ENCODE results near the gene KPNA3.

DNA sequence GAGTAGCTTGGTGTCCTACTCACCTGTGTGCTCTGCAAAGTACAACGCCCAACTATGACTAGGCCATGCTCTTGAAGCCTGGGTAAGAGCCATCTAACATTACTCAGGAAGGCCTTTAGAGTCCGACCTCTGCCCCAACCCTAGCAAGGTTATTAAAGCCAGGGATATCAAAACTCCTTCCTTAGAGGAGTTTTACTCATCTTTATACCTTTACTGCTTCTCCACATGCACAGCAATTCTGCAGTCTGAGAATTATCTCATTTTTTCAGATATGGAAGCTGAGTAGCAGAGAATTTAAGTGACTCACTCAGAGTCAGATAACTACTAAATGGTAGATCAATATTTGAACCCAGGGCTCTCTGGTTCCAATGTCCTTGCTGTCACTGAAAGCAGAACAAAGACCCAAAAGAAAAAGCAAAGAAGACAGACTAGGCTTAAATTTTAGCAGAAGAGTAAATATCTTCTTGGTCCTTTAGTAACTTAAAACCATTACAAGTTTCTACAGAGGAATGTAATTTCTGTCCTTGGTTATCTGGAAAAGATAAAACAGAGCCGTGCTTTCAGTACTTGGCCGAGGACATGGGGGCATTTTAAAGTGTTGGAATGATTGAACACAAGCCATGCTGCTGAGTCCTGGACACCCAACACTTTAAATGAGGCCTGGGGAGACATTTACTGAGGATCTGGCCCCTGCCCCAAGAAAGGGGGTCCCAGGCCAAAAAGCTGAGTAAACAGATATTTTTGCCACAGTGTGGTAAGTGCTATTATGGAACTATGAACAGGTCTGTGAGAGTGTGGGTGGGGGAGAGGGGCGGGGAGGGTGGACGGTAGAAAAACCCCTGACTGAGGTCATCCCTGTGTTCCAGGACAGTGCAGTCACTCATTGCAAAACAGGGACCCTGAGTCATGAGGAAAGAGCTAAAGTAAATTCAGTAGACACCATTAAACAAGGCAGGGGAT is 18.4 kb upstream of the KPNA3 start:
- TF ChIP-seq, protein P1, sequence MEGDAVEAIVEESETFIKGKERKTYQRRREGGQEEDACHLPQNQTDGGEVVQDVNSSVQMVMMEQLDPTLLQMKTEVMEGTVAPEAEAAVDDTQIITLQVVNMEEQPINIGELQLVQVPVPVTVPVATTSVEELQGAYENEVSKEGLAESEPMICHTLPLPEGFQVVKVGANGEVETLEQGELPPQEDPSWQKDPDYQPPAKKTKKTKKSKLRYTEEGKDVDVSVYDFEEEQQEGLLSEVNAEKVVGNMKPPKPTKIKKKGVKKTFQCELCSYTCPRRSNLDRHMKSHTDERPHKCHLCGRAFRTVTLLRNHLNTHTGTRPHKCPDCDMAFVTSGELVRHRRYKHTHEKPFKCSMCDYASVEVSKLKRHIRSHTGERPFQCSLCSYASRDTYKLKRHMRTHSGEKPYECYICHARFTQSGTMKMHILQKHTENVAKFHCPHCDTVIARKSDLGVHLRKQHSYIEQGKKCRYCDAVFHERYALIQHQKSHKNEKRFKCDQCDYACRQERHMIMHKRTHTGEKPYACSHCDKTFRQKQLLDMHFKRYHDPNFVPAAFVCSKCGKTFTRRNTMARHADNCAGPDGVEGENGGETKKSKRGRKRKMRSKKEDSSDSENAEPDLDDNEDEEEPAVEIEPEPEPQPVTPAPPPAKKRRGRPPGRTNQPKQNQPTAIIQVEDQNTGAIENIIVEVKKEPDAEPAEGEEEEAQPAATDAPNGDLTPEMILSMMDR (conservative IDR thresholded peaks at IDR 0.05; ENCODE audit: low read depth, low read length): no peak
- no peak for TF ChIP-seq EZH2 (IDR thresholded peaks at IDR 0.05; ENCODE audit: borderline replicate concordance, low read depth, low read length, poor library complexity, severe bottlenecking)
